Keratinocyte (primary cell): ENCODE measurements around the gene CEACAM18. TPM values are rescaled to one million over a fixed set of nuclear protein-coding genes. Genes with fewer than 3 reads are reported as not detected.

Experiments
- DNase-seq: peaks from one replicate; pipeline ENCODE4 v3.0.0-alpha.2; 2011; ENCODE audit warnings: low read depth, missing footprints, low spot score
- FAIRE-seq: peaks from 2 replicates; lab custom pipeline; 2011; peaks lifted over from hg19 to GRCh38; lab: Jason Lieb, UNC
- H2AFZ ChIP-seq: 2 replicates; pipeline ENCODE4 v1.6.0; 2012; ENCODE audit warnings: low read length, control low read depth, inconsistent platforms; ENCODE audit not compliant: control insufficient read depth
- H3K27ac ChIP-seq: 2 replicates; pipeline ENCODE4 v1.5.1; 2011; ENCODE audit warnings: low read length; ENCODE audit not compliant: control insufficient read depth, insufficient read depth
- H3K27me3 ChIP-seq: 3 replicates; pipeline ENCODE4 v1.6.0; 2011; ENCODE audit warnings: low read length; ENCODE audit not compliant: control insufficient read depth, insufficient read depth; ENCODE audit errors: extremely low read depth
- H3K36me3 ChIP-seq, 2 experiments: 2 replicates in 1 of 2; 3 replicates in 1 of 2; pipeline ENCODE4 v1.5.1; 2011; ENCODE audit warnings: low read length in 2 of 2, mild to moderate bottlenecking in 1 of 2; ENCODE audit not compliant: control insufficient read depth in 2 of 2, insufficient read depth in 2 of 2; ENCODE audit errors: extremely low read depth in 1 of 2
- H3K4me1 ChIP-seq: 3 replicates; pipeline ENCODE4 v1.5.1; 2011; ENCODE audit warnings: low read length; ENCODE audit not compliant: control insufficient read depth, insufficient read depth; ENCODE audit errors: extremely low read depth
- H3K4me2 ChIP-seq: 3 replicates; pipeline ENCODE4 v1.6.0; 2011; ENCODE audit warnings: low read depth, low read length; ENCODE audit not compliant: control insufficient read depth, insufficient read depth; ENCODE audit errors: extremely low read depth
- H3K4me3 ChIP-seq, 3 experiments: fragments of 200-600 bp in 1 of 3; sonication (generic) in 1 of 3; 2 replicates in 2 of 3; 3 replicates in 1 of 3; pipeline ENCODE4 v1.5.1; 2011 to 2016; ENCODE audit warnings: low read length in 3 of 3, mild to moderate bottlenecking in 3 of 3, control low read depth in 2 of 3, inconsistent platforms in 1 of 3, low read depth in 1 of 3, mixed read lengths in 1 of 3, mixed run types in 1 of 3, moderate library complexity in 1 of 3; ENCODE audit not compliant: control insufficient read depth in 2 of 3, insufficient read depth in 2 of 3; ENCODE audit errors: extremely low read depth in 1 of 3
- H3K79me2 ChIP-seq: 2 replicates; pipeline ENCODE4 v1.6.0; 2012; ENCODE audit warnings: low read length; ENCODE audit not compliant: control insufficient read depth, insufficient read depth
- H3K9ac ChIP-seq: 3 replicates; pipeline ENCODE4 v1.6.0; 2011; ENCODE audit warnings: low read length; ENCODE audit not compliant: control insufficient read depth, insufficient read depth; ENCODE audit errors: extremely low read depth
- H3K9me1 ChIP-seq: 3 replicates; pipeline ENCODE4 v1.6.0; 2011; ENCODE audit warnings: low read length; ENCODE audit not compliant: control insufficient read depth, insufficient read depth; ENCODE audit errors: extremely low read depth
- H3K9me3 ChIP-seq: 2 replicates; pipeline ENCODE4 v1.5.1; 2012; ENCODE audit warnings: low read depth, low read length; ENCODE audit not compliant: control insufficient read depth
- H4K20me1 ChIP-seq: 3 replicates; pipeline ENCODE4 v1.6.0; 2011; ENCODE audit warnings: low read length; ENCODE audit not compliant: control insufficient read depth, insufficient read depth; ENCODE audit errors: extremely low read depth
- EZH2 ChIP-seq: IDR thresholded peaks from one replicate; pipeline ENCODE4 v1.6.1; 2012; ENCODE audit warnings: inconsistent platforms, mild to moderate bottlenecking, low read length, moderate library complexity
- dilution Hi-C: fragments of 300-500 bp; cut with MboI; formaldehyde crosslinking; loops from one replicate; pipeline ENCODE4 v1.7.0; 2020; ENCODE audit warnings: low sequenced_read_pairs; ENCODE audit not compliant: extremely low pct_ligation_motif_present
- polyA plus RNA-seq, 5 experiments: library from polyadenylated mRNA; depleted of rRNA in 3 of 5; stranded (reverse) in 3 of 5; stranded (forward) in 1 of 5; unstranded in 1 of 5; fragments of >200 nt; gene quantifications; 1 replicate in 1 of 5; 2 replicates in 3 of 5; 3 replicates in 1 of 5; pipeline versions ENCODE4 v1.2.1 to v1.2.3, GENCODE V29; 2011 to 2012; ENCODE audit warnings: missing spikeins in 2 of 5, low read depth in 1 of 5, low replicate concordance in 1 of 5
- TF ChIP-seq, protein P1 (sequence below), 3 experiments: IDR thresholded peaks in 1 of 3; conservative IDR thresholded peaks in 1 of 3; optimal IDR thresholded peaks in 1 of 3; 2 replicates in 2 of 3; 3 replicates in 1 of 3; pipeline versions ENCODE3 to v1.5.1; 2011; ENCODE audit warnings: low read length in 3 of 3, mild to moderate bottlenecking in 3 of 3, moderate library complexity in 2 of 3, control low read depth in 1 of 3, inconsistent platforms in 1 of 3; ENCODE audit not compliant: insufficient read depth in 2 of 3; ENCODE audit errors: extremely low read depth in 1 of 3

Gene CEACAM18
- polyA plus RNA-seq, 1 donor (not counting 4 experiments of a cell fraction or from before 2014, with no cell fraction given) = not detected

DNA sequence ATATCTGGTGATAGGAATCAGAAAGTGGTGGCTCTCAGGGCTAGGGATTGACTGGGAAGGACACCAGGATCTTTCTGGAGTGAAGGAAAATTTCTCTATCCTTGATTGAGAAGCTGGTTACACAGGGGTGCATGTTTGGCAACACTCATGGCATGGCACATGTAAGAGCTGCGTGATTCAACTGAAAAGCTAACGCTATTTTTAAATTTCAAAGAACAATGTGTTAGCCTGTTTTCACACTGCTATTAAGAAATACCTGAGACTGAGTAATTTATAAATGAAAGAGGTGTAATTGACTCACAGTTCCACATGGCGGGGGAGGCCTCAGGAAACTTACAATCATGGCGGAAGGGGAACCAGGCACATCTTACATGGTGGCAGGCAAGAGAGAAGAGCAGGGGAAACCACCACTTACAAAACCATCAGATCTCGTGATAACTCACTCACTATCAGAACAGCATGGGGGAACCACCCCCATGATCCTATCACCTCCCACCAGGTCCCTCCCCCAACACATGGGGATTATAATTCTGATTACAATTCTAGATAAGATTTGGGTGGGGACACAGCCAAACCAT lies 27.5 kb upstream of the CEACAM18 start:
- Histone ChIP-seq H3K9me1 (no peaks in the 10 kb centered on the region), H3K9me3 (no peaks in the 10 kb centered on the region), H3K4me3 (no peak overlapping the region), H3K27me3 (no peaks in the 10 kb centered on the region), H2AFZ (no peak overlapping the region), H3K36me3 (no peaks in the 10 kb centered on the region), H4K20me1 (no peaks in the 10 kb centered on the region), H3K4me1 (no peaks in the 10 kb centered on the region), H3K27ac (no peak overlapping the region), H3K9ac (no peak overlapping the region), H3K79me2 (no peaks in the 10 kb centered on the region), H3K4me2 (no peak overlapping the region)
- TF ChIP-seq EZH2 = no peak
- TF ChIP-seq, protein P1, sequence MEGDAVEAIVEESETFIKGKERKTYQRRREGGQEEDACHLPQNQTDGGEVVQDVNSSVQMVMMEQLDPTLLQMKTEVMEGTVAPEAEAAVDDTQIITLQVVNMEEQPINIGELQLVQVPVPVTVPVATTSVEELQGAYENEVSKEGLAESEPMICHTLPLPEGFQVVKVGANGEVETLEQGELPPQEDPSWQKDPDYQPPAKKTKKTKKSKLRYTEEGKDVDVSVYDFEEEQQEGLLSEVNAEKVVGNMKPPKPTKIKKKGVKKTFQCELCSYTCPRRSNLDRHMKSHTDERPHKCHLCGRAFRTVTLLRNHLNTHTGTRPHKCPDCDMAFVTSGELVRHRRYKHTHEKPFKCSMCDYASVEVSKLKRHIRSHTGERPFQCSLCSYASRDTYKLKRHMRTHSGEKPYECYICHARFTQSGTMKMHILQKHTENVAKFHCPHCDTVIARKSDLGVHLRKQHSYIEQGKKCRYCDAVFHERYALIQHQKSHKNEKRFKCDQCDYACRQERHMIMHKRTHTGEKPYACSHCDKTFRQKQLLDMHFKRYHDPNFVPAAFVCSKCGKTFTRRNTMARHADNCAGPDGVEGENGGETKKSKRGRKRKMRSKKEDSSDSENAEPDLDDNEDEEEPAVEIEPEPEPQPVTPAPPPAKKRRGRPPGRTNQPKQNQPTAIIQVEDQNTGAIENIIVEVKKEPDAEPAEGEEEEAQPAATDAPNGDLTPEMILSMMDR (optimal IDR thresholded peaks at IDR 0.05 in 1 of 3, IDR thresholded peaks at IDR 0.05 in 1 of 3, conservative IDR thresholded peaks at IDR 0.05 in 1 of 3; ENCODE audit: extremely low read depth in 1 of 3, insufficient read depth in 2 of 3, low read length in 3 of 3) = no peak
- DNase-seq (no peak), FAIRE-seq (no peak)
- dilution Hi-C loops = no loop called here

- H3K27me3 ChIP-seq = no peaks in the 10 kb centered on the region
- dilution Hi-C loops = no loop called here
Measured at GRCh38 chr19:51456541-51457290, 21.6 kb upstream of the CEACAM18 start.

More at GRCh38 chr19:51456541-51457290, 21.6 kb upstream of the CEACAM18 start:
- Histone ChIP-seq H3K4me1 (no peaks in the 10 kb centered on the region), H4K20me1 (no peaks in the 10 kb centered on the region), H2AFZ (no peak overlapping the region), H3K4me2 (no peak overlapping the region), H3K4me3 (no peak overlapping the region), H3K9me3 (no peaks in the 10 kb centered on the region), H3K79me2 (no peaks in the 10 kb centered on the region), H3K9me1 (no peaks in the 10 kb centered on the region), H3K27ac (no peak overlapping the region), H3K36me3 (no peaks in the 10 kb centered on the region), H3K9ac (no peak overlapping the region)
- no peak for TF ChIP-seq EZH2
- TF ChIP-seq, protein P1 (optimal IDR thresholded peaks at IDR 0.05 in 1 of 3, IDR thresholded peaks at IDR 0.05 in 1 of 3, conservative IDR thresholded peaks at IDR 0.05 in 1 of 3; ENCODE audit: extremely low read depth in 1 of 3, insufficient read depth in 2 of 3, low read length in 3 of 3) = no peak
- DNase-seq = no peak
- no peak for FAIRE-seq
